AG09309 (cell line): ENCODE results near the gene FMN2.
A peak's percentile ranks its signal among the peaks of the same experiment; 100 is the strongest.

Source experiments
- DNase-seq: peaks from one replicate; pipeline ENCODE4 v3.0.0-alpha.2; 2010; ENCODE audit warnings: low read depth
- H3K4me3 ChIP-seq: 2 replicates; pipeline ENCODE4 v1.5.1; 2011; ENCODE audit warnings: mild to moderate bottlenecking, low read depth, low read length, moderate library complexity; ENCODE audit not compliant: control insufficient read depth
- TF ChIP-seq, protein P1 (sequence below): IDR thresholded peaks from 2 replicates; pipeline ENCODE4 v1.5.1; 2011; ENCODE audit warnings: mild to moderate bottlenecking, low read depth, low read length, inconsistent platforms; ENCODE audit not compliant: insufficient read depth, control insufficient read depth; ENCODE audit errors: missing control alignments

The FMN2 gene

DNA sequence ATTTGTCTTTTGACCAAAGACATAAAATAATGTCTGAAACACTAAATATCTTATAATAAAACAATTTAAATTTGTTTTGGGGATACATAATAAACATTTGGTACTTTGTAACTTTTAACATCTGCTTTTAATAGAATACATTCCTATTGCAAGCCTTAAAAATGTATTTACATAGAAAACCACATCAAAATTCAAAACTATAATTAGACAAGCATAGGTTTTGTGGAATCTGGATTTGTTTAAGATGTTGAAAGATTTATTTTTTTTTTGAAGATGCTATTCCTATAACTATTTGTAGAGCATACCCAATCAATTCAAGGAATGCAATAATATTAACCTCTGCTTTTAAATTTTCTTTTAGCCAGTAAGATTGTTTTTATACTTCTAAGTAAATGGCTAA, 125.7 kb downstream of the FMN2 start:
- DNase-seq, result no peak
- TF ChIP-seq, protein P1, sequence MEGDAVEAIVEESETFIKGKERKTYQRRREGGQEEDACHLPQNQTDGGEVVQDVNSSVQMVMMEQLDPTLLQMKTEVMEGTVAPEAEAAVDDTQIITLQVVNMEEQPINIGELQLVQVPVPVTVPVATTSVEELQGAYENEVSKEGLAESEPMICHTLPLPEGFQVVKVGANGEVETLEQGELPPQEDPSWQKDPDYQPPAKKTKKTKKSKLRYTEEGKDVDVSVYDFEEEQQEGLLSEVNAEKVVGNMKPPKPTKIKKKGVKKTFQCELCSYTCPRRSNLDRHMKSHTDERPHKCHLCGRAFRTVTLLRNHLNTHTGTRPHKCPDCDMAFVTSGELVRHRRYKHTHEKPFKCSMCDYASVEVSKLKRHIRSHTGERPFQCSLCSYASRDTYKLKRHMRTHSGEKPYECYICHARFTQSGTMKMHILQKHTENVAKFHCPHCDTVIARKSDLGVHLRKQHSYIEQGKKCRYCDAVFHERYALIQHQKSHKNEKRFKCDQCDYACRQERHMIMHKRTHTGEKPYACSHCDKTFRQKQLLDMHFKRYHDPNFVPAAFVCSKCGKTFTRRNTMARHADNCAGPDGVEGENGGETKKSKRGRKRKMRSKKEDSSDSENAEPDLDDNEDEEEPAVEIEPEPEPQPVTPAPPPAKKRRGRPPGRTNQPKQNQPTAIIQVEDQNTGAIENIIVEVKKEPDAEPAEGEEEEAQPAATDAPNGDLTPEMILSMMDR, result no peak

DNA sequence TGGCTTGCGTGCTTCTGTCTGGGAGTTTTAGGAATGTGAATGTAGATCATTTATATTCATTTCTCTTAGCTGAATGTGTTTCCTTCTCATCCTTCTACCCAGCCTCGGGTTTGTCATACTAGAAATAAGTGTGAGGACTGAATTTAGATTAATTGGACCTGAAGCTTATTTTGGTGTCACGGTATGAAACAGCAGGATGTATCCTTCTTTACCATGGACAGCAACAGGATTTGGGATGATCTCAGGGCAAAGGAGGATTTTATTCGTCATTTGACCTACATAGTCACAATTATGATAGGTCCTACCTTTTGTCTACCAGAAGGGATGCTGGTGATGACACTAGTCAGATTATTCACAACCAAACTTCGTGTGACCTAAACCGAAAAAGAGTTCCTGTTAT, 127.4 kb downstream of the FMN2 start:
- TF ChIP-seq, protein P1, result no peak
- no peak overlapping the region for H3K4me3 ChIP-seq
- no peak for DNase-seq

More for the DNA sequence above, 125.7 kb downstream of the FMN2 start:
- H3K4me3 ChIP-seq, result no peak overlapping the region

DNA sequence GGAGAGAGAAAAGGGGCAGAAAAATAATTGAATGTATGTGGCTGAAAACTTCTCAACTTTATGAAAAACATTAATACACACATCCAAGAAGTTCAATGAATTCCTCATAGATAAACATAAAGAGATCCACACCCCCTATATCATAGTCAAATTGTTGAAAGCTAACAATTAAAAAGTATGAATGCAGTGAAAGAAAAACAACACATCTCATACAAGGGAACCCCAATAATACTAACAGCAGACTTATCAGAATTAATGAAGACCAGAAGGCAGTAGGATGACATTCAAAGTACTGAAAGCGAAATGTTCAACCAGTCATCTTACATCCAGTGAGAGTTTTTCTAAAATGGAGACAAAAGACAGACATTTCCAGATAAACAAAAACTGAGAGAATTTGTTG, 134.4 kb downstream of the FMN2 start:
- DNase-seq, result no peak
- TF ChIP-seq, protein P1, result no peak
- no peak overlapping the region for H3K4me3 ChIP-seq

DNA sequence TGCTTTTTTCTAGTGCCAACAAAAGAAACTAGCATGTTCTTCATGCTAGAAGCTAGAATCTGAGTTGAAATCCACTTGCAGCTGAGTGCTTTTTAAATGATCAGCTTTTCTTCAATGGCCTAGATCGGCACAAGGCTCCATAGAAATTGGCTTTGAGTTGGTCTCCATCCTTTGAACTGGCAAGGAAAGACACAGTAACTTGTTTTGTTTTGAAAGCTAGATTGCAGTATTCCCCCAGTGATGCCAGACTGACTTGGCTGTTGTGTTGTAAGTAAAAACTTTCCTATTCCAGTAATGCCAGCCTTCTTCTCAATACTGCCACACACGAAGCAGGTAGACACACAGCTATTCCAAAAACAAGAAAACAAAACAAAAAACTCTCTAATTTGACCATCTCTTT, 139.1 kb downstream of the FMN2 start:
- no peak for DNase-seq
- TF ChIP-seq, protein P1, result no peak
- H3K4me3 ChIP-seq, result no peak overlapping the region

DNA sequence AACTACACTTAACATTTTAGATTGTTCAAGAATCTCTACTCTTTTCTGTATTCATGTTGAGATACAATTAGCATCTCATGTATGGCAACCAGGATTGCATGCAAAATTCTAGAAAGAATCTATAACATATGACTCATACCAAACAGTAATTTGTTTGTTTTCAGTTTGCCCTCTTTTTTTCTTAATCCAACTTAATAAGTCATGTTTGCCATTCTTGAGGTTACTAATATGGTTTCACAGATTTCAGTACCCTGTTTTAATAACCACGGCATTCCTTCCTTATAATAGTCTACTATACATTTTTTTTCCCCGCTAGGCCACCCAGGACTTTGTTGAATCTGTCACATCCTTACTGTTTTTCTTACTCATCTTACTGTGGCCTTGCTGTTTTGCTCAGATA, 140.8 kb downstream of the FMN2 start:
- DNase-seq, result peak; percentile 70
- H3K4me3 ChIP-seq, result no peak overlapping the region
- TF ChIP-seq, protein P1, result no peak

DNA sequence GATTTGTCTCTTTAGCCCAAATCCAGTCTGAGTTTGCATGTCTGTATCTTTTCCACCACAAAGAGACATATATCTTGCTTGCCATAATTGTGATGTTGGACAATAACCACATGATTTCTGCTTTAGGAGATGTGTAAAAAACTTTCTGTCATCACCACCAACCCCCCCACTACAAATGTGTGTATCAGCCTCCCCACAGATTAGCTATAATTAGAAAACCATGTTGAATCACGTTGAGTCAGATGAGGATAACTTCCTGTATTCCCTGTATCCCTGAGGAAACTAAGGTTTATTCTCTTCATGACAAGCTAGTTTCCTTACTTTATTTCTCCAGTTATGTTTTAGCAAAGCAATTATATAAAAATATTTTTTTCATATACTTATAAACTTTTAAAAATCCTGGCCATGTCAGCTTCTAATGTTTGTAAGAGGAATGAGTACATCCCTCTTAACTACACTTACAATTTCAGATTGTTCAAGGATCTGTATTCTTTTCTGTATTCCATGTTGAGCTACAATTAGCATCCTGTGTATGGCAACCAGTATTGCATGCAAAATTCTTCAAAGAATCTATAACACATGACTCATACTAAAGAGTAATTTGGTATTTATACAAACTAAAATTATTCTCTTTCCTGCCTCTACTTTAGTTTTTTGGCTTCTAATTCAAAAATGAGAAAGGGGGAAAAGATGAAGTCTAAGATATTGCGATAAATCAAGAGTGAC, 143.0 kb downstream of the FMN2 start:
- DNase-seq, result peak; percentile 75
- H3K4me3 ChIP-seq, result no peak overlapping the region
- TF ChIP-seq, protein P1, result no peak

DNA sequence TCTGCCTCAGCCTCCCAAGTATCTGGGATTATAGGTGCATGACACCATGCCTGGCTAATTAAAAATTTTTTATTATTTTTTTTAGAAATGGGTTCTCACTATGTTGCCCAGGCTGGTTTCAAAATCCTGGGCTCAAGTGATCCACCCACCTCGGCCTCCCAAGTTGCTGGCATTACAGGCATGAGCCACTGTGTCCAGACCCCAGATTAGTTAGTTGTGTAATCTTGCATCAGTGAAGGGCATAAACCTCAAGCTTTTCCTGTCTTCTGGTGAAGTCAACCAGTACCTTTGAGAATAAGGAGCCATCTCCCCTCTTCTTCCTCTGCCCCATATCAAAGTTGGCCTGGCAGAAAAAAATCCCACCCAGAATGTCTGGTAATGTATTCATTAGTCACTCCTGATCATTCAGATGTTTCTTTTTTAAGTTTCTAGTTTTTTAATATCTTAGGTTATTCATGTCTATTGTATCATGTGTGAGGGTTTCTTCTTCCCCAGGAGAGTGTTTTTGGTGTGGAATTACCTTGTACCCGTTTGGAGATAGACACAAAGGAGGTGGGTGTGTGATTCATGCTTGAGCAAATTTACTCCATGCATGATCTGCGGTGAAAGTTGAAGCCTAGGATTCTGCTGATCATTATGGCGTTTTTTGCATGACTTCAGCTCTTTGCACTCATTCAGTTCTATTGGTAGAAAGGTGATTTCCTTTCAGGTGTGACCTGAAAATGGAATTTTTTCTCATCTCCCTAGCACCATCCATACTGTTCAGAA, 144.0 kb downstream of the FMN2 start:
- H3K4me3 ChIP-seq, result no peak overlapping the region
- TF ChIP-seq, protein P1, result no peak
- DNase-seq, result peak; percentile 66
